ENCODE measurements around the gene RNF113B. TPM values are rescaled to one million over a fixed set of nuclear protein-coding genes. Genes with fewer than 3 reads are reported as not detected.

The RNF113B gene
- total RNA-seq, 1 donor from 2014 or later = not detected

GRCh38 chr13:98181111-98181815, 4.2 kb upstream of the RNF113B start:
- H3K79me2 ChIP-seq (ENCODE audit: insufficient read depth, low read length) = peaks cover 90% of the 10 kb centered on the region
- FAIRE-seq = no peak
- H3K36me3 Mint-ChIP-seq (ENCODE audit: low read depth, unreplicated experiment) = peaks cover 17% of the 10 kb centered on the region
- H3K36me3 ChIP-seq (ENCODE audit: insufficient read depth, low read length) = no peaks in the 10 kb centered on the region
- H3K27me3 ChIP-seq (ENCODE audit: insufficient read depth, low read length) = no peaks in the 10 kb centered on the region
- H3K9me3 Mint-ChIP-seq (ENCODE audit: unreplicated experiment) = peaks cover 5% of the 10 kb centered on the region
- H3K4me1 ChIP-seq (ENCODE audit: insufficient read depth, low read length) = peaks cover 7% of the 10 kb centered on the region
- peak overlapping the region; percentile 31 for H3K27ac ChIP-seq (ENCODE audit: low read depth, low read length)
- no peak overlapping the region for H2AFZ ChIP-seq (ENCODE audit: low read depth, low read length)
- H3K9me3 ChIP-seq (ENCODE audit: insufficient read depth, low read depth, low read length) = no peaks in the 10 kb centered on the region
- no peak overlapping the region for H3K9ac ChIP-seq (ENCODE audit: low read length)
- no peak overlapping the region for H3K4me2 ChIP-seq (ENCODE audit: low read length)
- H3K4me1 Mint-ChIP-seq (ENCODE audit: low read depth, unreplicated experiment) = peaks cover 32% of the 10 kb centered on the region
- H3K4me3 Mint-ChIP-seq (ENCODE audit: unreplicated experiment) = no peak overlapping the region
- H4K20me1 ChIP-seq (ENCODE audit: insufficient read depth, low read length) = peaks cover 4% of the 10 kb centered on the region
- H3K27me3 Mint-ChIP-seq (ENCODE audit: low read depth, unreplicated experiment) = no peaks in the 10 kb centered on the region
- DNase-seq (ENCODE audit: low read depth) = peak; percentile 27
- peak overlapping the region; percentile 63 for H3K27ac Mint-ChIP-seq (ENCODE audit: unreplicated experiment)
- H3K4me3 ChIP-seq (ENCODE audit: insufficient read depth, low read depth, low read length) = no peak overlapping the region
- TF ChIP-seq CTCF (IDR thresholded peaks at IDR 0.05; ENCODE audit: insufficient read depth, low read depth, low read length) (no peak), EZH2 (IDR thresholded peaks at IDR 0.05; ENCODE audit: insufficient read depth, low read length) (no peak)

DNA sequence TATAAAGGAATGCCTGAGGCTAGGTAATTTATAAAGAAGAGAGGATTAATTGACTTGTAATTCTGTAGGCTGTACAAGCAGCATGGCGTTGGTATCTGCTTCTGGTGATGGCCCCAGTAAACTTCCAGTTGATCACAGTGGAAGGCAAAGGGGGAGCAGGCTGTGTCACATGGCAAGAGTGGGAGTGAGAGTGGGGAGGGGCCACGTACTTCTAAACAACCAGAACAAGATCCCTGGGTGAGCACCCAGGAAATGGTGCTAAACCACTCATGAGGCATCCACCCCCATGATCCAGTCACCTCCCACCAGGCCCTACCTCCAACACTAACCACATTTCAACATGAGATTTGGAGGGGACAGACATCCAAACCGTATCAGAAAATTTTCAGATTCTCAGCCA, 3.0 kb upstream of the RNF113B start:
- no peak for FAIRE-seq
- H3K36me3 Mint-ChIP-seq (ENCODE audit: low read depth, unreplicated experiment) = peaks cover 17% of the 10 kb centered on the region
- Histone ChIP-seq H3K4me2 (ENCODE audit: low read length) (no peak overlapping the region), H2AFZ (ENCODE audit: low read depth, low read length) (no peak overlapping the region), H3K79me2 (ENCODE audit: insufficient read depth, low read length) (peaks cover 90% of the 10 kb centered on the region), H3K9me3 (ENCODE audit: insufficient read depth, low read depth, low read length) (no peaks in the 10 kb centered on the region), H3K9ac (ENCODE audit: low read length) (no peak overlapping the region), H3K4me1 (ENCODE audit: insufficient read depth, low read length) (peaks cover 18% of the 10 kb centered on the region), H4K20me1 (ENCODE audit: insufficient read depth, low read length) (peaks cover 4% of the 10 kb centered on the region), H3K27ac (ENCODE audit: low read depth, low read length) (no peak overlapping the region), H3K4me3 (ENCODE audit: insufficient read depth, low read depth, low read length) (no peak overlapping the region), H3K36me3 (ENCODE audit: insufficient read depth, low read length) (no peaks in the 10 kb centered on the region), H3K27me3 (ENCODE audit: insufficient read depth, low read length) (no peaks in the 10 kb centered on the region)
- peaks cover 5% of the 10 kb centered on the region for H3K9me3 Mint-ChIP-seq (ENCODE audit: unreplicated experiment)
- TF ChIP-seq CTCF (IDR thresholded peaks at IDR 0.05; ENCODE audit: insufficient read depth, low read depth, low read length) (no peak), EZH2 (IDR thresholded peaks at IDR 0.05; ENCODE audit: insufficient read depth, low read length) (no peak)
- H3K4me3 Mint-ChIP-seq (ENCODE audit: unreplicated experiment) = no peak overlapping the region
- peaks cover 37% of the 10 kb centered on the region for H3K4me1 Mint-ChIP-seq (ENCODE audit: low read depth, unreplicated experiment)
- H3K27ac Mint-ChIP-seq (ENCODE audit: unreplicated experiment) = no peak overlapping the region
- DNase-seq (ENCODE audit: low read depth) = peak; percentile 14
- no peaks in the 10 kb centered on the region for H3K27me3 Mint-ChIP-seq (ENCODE audit: low read depth, unreplicated experiment)

DNA sequence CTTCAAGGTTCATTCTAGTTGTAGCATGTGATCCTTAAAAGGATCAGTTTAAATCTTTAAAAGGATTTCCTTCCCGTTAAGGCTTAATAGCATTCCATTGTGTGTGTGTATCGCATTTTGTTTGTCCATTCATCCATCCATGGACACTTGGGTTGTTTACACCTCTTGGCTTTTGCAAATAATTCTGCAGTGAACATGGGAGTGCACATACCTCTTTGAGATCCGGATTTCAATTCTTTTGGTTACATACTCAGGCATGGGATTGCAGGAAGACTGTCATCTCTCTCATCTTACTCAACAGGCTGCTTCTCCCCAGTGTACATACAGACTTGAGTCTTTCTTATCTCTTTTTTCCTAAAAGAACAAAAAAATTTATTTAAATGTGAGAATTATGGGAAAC, 1.2 kb downstream of the RNF113B start:
- Histone ChIP-seq H3K4me1 (ENCODE audit: insufficient read depth, low read length) (peaks cover 53% of the 10 kb centered on the region), H3K9ac (ENCODE audit: low read length) (no peak overlapping the region), H3K9me3 (ENCODE audit: insufficient read depth, low read depth, low read length) (no peaks in the 10 kb centered on the region), H3K4me2 (ENCODE audit: low read length) (no peak overlapping the region), H2AFZ (ENCODE audit: low read depth, low read length) (no peak overlapping the region), H3K79me2 (ENCODE audit: insufficient read depth, low read length) (peaks cover 71% of the 10 kb centered on the region), H4K20me1 (ENCODE audit: insufficient read depth, low read length) (peaks cover 4% of the 10 kb centered on the region), H3K27ac (ENCODE audit: low read depth, low read length) (peak overlapping the region; percentile 92), H3K27me3 (ENCODE audit: insufficient read depth, low read length) (no peaks in the 10 kb centered on the region), H3K4me3 (ENCODE audit: insufficient read depth, low read depth, low read length) (no peak overlapping the region), H3K36me3 (ENCODE audit: insufficient read depth, low read length) (no peaks in the 10 kb centered on the region)
- peak; percentile 59 for FAIRE-seq
- no peak overlapping the region for H3K4me3 Mint-ChIP-seq (ENCODE audit: unreplicated experiment)
- peak; percentile 14 for DNase-seq (ENCODE audit: low read depth)
- peak overlapping the region; percentile 8 for H3K27ac Mint-ChIP-seq (ENCODE audit: unreplicated experiment)
- H3K36me3 Mint-ChIP-seq (ENCODE audit: low read depth, unreplicated experiment) = peaks cover 13% of the 10 kb centered on the region
- H3K27me3 Mint-ChIP-seq (ENCODE audit: low read depth, unreplicated experiment) = no peaks in the 10 kb centered on the region
- no peak for TF ChIP-seq EZH2 (IDR thresholded peaks at IDR 0.05; ENCODE audit: insufficient read depth, low read length)
- no peak for TF ChIP-seq CTCF (IDR thresholded peaks at IDR 0.05; ENCODE audit: insufficient read depth, low read depth, low read length)
- peaks cover 3% of the 10 kb centered on the region for H3K9me3 Mint-ChIP-seq (ENCODE audit: unreplicated experiment)
- H3K4me1 Mint-ChIP-seq (ENCODE audit: low read depth, unreplicated experiment) = peaks cover 68% of the 10 kb centered on the region

Data from astrocyte (in vitro differentiated cells and primary cell).